KOPT-K1 (cell line): ENCODE data around the gene TRAFD1.

ENCODE experiments used
- H3K27ac ChIP-seq: fragments of 200-600 bp; sonication (generic); 2 replicates; pipeline ENCODE4 v1.5.1; 2016; ENCODE audit warnings: antibody characterized with exemption, mild to moderate bottlenecking, low read depth, low read length; ENCODE audit not compliant: poor library complexity, severe bottlenecking
- H3K36me3 ChIP-seq: fragments of 200-600 bp; sonication (generic); 2 replicates; pipeline ENCODE4 v1.5.1; 2017; ENCODE audit warnings: antibody characterized with exemption, mild to moderate bottlenecking, low read length, moderate library complexity; ENCODE audit not compliant: insufficient read depth
- H3K9me3 ChIP-seq: fragments of 200-600 bp; sonication (generic); 2 replicates; pipeline ENCODE4 v1.5.1; 2017; ENCODE audit warnings: antibody characterized with exemption, low read length, mild to moderate bottlenecking; ENCODE audit not compliant: insufficient read depth, poor library complexity, severe bottlenecking

TRAFD1 gene

DNA sequence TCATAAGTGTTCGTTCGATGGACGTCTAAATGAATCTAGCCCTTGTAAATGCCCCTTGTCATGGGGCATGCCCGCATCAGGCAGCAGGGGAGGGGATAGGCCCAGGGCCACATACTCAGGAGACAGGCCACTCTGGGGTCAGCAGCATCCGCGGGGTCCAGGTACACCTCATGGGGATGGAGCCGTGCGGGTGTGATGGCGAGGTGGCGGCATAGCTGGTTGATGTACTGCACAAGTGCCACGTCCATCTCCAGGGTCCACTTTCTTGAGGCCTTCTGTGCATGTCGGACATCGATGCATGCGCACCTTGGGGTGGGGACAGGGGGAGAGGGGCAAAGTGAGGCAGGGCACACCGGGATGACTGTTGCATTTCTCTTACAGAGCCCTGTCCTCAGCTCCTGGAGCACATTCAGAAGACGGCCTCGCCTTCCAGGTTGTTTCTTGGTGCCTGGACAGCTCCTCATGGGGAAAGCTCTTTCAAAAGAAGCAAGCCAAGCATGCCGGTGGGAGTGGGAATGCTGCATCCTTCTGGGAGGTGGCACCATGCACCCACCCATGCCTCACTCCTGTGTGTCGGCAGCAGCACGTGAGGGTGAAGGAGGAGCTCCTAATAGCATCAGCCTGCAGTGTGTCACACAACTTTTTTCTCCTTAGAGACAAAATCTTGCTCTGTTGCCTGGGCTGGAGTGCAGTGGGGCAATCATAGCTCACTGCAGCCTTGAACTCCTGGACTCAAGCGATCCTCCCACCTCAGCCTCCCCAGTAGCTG is 47.4 kb downstream of the TRAFD1 start:
- Histone ChIP-seq H3K9me3 (no peaks in the 10 kb centered on the region), H3K36me3 (peaks cover 63% of the 10 kb centered on the region), H3K27ac (no peak overlapping the region)

DNA sequence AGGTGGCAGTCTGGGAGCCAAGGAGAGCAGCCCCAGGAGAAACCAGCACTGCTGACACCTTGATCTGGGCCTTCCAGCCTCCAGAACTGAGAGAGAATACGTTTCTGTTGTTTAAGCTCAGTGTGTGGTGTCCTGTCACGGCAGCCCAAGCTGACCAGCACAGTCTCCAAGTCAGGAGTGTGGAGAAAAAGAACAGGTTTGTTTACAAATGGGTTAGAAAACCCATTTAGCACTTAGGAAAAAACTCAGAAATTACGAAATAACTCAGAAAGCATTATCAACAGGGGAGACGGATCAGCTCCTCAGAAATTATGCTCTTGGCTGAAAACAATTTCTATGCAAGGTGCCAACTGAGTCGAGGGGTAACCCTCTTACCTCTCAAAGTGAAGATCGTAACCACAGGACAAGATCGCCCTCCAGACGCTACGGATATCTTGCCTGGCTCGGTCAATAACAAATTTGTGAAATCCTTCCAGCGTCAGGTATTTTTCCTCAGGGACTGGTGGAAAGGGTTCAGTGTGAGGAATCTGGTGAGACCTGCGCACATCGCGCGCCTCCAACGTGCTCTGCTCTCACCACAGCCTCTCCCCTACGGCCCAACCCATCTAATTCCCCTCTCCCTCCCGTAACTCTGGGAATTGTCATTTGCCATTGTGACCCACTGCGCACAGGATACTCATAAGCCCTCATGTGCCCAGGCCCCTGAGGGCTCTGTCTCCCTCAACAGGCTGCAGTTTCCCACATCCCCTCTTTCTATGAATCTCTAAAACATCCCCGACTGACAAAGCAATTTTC is 50.2 kb downstream of the TRAFD1 start:
- Histone ChIP-seq H3K36me3 (peaks cover 78% of the 10 kb centered on the region), H3K9me3 (no peaks in the 10 kb centered on the region), H3K27ac (no peak overlapping the region)

DNA sequence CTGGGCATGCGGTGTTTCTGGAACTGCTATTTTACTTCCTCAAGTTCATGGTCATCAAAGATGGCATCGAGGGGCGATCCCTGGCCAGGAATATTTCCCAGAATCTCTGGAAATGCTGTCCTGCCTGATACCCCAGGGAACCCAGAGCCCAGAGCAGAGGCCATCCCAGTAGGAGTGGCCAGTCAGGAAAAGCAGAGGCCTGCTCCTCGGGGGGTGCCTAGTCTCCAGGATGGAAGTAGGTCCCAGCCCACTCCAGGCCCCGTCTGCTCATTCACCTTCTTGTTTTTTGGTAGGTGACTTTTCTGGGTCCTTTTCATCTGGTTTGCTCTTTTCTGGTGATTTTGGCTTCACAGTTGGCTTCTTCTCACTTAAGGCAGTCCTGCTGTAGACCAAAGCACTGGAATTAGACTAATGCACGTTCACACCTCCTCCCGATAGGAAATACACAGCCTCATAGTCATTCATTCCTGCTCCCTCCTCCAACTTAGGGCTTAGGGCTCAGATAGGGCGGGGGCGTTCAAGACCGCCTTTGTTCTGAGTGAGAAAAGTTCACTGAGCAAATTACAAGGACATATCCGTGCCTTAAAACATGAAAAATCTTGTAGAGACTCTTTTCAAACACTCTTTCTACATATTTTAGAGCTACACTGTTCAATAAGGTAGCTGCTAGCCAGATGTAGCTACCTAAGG is 51.1 kb downstream of the TRAFD1 start:
- peaks cover 76% of the 10 kb centered on the region for H3K36me3 ChIP-seq
- H3K9me3 ChIP-seq, result no peaks in the 10 kb centered on the region
- no peak overlapping the region for H3K27ac ChIP-seq

DNA sequence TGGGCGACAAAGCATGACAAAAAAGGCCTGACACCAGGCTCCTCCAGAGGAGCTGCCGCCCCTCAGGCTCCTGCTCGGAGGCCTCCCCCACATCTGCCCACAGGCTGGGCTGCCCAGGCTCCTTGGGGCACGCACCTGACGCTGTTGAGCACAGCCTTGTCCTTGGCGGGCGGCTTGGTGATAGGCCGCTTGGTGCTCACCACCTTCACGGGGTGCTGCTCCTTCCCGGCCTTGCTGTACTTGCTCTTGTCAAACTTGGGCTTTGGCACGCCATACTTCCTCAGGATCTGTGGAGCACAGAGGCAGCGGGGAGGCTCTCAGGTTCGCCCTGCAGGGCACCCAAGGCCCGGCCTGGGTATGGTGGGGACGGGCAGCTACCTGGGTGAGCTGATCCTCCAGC is 53.4 kb downstream of the TRAFD1 start:
- peaks cover 78% of the 10 kb centered on the region for H3K36me3 ChIP-seq

DNA sequence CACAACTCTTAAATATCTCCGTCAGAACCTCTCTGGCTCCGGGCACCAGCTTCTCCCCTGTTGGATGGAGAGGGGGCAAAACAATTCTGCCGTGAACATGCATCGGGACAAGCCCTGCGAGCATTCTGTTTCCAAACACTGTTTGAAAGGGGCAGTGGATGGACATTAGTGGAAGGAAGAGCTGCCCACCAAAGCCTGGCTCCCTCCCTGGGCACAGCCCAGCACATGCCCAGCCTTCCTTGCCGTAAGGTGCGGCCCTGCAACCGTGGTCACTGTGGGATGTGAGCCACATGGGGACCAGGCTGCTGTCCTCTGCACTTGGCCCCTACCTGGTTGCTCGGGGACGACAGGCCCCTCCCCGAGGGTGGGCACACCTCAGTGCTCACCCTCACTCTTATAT is 54.0 kb downstream of the TRAFD1 start:
- Histone ChIP-seq H3K27ac (no peak overlapping the region), H3K36me3 (peaks cover 83% of the 10 kb centered on the region), H3K9me3 (no peaks in the 10 kb centered on the region)

More for the DNA sequence above, 53.4 kb downstream of the TRAFD1 start:
- no peak overlapping the region for H3K27ac ChIP-seq
- no peaks in the 10 kb centered on the region for H3K9me3 ChIP-seq

DNA sequence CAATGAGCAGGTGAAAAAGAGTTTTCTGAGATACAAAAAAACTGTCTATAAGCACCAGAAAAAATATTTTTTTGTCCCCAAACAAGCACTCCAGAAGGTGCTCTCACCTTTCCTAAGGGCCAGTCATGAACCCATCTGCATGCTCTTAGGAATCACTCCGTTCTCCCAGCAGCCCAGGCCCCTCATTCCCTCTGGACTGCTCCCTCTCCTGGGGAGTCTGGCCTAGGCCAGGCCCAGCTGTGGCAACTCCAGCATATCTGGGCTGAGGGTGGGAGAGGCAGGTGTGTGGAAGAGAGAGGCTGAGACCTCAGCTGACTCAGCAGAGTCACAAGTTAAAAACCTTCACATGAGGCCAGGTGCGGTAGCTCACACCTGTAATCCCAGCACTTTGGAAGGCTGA is 54.6 kb downstream of the TRAFD1 start:
- H3K27ac ChIP-seq, result no peak overlapping the region
- peaks cover 84% of the 10 kb centered on the region for H3K36me3 ChIP-seq
- H3K9me3 ChIP-seq, result no peaks in the 10 kb centered on the region

DNA sequence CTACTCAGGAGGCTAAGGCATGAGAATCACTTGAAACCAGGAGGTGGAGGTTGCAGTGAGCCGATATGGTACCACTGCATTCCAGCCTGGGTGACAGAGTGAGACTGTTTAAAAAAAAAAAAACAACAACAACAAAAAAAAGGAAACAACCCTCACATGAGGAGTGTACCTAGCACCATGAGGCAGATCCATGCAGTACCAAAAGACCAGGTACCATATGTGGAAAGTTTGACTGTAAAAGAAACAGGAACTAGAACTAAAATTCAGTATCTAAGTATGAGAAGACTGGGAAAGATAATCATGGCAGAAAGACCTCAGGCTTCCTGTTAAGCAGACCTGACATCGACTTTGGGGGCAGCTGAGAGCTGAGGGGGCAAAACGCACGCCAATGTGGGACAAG is 55.1 kb downstream of the TRAFD1 start:
- Histone ChIP-seq H3K36me3 (peaks cover 84% of the 10 kb centered on the region), H3K27ac (no peak overlapping the region), H3K9me3 (no peaks in the 10 kb centered on the region)

DNA sequence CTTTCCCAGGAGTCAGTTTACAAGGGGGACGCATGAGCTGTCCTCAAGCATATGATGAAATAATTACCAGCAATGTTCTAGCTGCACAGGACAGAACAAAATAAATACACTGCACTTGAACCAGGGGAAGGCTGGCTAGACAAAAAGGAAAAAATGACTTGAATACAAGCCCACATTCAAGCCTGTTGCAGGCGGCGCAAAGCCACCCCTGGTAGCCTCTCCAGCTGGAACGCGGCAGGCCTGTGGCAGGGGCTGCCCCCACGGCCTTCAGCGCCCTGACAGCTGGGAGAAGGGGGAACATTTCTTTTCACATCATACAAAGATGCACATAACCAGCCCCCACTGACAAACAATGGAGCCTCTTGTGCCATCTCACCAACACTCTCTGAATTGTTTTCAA is 57.1 kb downstream of the TRAFD1 start:
- Histone ChIP-seq H3K9me3 (no peaks in the 10 kb centered on the region), H3K36me3 (peaks cover 76% of the 10 kb centered on the region), H3K27ac (no peak overlapping the region)

DNA sequence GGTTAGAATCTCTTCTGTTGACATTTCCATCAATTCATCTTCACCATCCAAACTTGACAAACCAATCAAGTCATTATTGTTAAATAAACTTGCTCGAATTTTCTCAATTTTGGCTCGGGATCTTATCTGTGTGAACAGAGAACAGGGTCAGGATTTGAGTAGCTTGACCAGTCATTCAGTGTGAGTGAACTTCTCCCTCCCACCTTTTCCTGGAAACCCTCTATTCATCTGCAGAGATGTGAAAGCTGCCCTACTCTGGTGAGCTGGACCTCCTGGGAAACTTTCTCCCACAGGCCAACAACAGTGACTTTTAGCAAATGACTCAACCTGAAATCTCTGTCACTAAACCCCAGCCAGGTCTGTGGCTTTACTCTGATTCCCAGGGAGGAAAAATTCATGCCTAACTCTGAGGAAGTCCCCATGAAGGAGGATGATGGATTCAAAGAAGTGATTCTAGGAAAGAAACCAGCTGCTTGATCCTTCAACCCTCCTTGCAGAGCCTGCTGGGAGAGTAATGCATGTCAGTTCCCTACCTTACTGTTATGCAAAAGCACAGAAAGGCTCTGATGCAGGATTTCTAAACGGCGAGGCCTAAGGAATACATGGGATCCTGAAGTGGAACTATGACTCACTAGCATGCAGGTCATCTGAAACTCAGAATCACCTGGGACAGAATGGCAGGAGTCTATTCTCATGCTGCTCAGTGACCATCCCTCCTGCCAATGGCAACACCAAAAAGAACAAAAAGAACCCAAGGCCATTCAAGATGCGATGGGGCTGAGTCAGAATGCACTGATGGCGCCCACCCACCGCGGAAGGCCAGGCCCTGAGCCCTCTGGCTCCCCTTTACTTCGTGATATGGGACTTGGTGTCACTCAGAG is 58.0 kb downstream of the TRAFD1 start:
- no peaks in the 10 kb centered on the region for H3K9me3 ChIP-seq
- H3K27ac ChIP-seq, result no peak overlapping the region
- H3K36me3 ChIP-seq, result peaks cover 73% of the 10 kb centered on the region

DNA sequence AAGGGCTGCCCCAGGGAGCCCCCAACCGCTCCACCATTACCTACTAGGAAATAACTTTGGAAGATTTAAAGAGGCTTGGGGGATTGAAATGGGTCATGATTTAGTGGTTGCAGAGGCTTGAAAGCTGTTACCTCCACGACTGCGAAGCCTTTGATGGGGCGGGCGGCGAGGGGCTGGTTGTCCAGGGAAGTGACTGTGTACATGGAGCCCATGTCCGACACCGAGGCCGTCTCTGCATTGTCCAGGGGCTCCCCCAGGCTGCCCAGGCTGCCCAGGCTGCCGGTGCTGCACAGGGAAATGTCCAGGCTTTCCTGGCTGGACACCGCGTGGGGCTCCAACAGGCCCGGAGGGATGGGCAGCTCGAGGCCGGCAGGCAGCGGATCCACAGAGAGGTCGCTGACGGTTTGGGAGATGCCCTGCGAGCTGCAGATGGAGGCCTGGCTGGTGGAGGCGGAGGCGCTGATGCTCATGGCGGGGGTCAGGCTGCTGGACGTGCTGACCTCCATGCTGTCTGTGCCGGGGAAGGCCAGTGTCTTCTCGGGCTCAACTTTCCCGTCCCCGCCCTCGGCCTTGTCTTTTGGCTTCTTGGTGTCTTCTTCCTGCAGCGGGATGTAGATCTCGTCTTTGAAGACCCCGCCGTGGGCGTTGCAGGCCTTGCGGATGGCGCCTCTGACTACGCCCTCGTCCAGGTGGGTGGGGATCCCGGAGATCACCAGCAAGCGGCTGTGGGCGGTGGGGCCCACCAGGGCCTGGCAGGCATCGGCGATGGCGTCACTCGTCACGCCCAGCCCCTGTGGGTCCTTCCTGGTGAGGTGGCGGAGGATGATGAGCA is 58.9 kb downstream of the TRAFD1 start:
- Histone ChIP-seq H3K36me3 (peaks cover 73% of the 10 kb centered on the region), H3K27ac (no peak overlapping the region), H3K9me3 (no peaks in the 10 kb centered on the region)

DNA sequence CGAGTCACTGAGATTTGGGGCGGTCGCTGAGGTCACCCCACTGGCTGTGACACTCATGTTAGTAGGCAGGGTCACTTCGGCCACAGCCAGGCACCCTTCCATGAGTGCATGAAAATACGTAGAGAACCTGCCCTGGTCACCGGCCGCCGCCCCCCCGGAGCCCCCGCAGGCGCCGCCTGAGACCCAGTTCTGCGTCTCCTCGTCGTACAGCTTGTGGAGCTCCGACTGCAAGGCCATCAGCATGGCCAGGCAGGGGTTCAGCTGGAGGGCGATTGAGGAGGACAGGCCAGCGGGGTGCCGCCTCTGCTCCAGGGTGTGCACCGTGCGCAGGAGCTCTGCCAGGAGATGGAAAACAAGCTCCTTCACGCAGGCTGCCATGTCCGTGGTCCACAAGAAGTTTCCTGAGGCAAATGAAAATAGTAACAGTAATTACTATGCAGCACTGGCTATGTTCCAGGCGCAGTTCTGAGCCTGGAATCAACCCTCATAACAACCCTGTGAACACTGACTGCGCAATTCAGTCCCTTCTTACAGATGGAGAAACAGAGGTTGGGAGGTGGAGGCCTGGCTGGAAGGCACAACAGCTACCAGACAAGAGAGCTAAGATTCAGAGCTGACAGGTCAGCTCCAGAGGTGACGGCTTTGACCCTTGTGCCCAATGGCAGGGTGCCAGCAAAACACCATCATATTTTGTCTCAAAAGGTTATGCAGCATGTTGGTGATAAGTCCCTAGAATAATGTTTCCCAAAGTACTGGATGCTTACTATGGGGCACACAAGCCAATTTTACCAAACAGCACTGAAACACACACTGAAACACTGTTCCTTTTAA is 59.9 kb downstream of the TRAFD1 start:
- Histone ChIP-seq H3K36me3 (peaks cover 63% of the 10 kb centered on the region), H3K27ac (no peak overlapping the region), H3K9me3 (no peaks in the 10 kb centered on the region)

DNA sequence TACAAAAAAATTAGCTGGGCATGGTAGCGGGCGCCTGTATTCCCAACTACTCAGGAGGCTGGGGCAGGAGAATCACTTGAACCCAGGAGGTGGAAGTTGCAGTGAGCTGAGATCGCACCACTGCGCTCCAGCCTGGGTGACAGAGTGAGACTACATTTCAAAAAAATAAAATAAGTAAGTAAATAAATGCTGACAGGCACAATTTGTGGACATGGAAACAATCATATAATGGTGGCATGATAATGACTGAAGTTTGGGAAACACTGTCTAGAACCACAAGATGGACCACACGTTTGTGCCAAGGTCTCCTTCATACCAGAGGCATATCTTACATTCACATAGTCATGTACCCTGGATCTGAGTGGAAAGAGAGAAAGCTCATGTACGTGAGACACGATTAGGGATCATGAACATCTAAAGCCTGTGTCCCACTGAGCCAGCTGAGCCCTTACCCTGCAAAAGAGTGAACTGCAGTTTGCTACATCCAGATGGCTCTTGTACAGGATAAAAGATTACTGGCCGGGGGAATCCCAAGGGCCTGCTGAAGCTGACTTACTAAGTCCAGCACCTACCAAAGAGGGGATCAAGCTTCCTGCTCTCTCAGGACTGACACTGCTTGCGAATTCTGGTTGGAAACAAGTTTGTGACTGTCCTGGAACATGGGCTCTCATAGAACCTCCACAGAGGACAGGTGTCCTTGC is 62.9 kb downstream of the TRAFD1 start:
- Histone ChIP-seq H3K9me3 (no peaks in the 10 kb centered on the region), H3K36me3 (peaks cover 72% of the 10 kb centered on the region), H3K27ac (no peak overlapping the region)
